ENCODE data around the gene ANOS1. TPM values are rescaled to one million over a fixed set of nuclear protein-coding genes. Genes with fewer than 3 reads are reported as not detected.
A peak's percentile ranks its signal among the peaks of the same experiment; 100 is the strongest.

Gene ANOS1
- total RNA-seq, 1 donor from 2014 or later, result 15.9 TPM

DNA sequence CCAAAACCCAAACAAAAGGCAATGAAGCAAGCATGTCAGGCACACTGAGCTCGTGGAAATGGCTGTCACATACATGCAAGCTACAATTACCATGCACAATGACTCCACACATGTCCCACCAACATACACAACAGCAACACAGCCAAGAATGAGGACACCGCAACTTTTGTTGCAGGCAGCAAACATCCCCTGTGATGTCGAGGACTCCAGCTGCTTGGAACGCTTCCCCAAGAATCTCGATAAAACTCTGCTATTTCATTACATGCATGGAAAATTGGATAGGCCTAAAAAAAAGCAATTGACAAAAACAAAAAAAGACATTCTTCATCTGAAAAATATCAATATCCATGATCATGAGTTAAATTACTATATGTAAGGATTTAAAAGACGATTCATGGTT is 11.8 kb downstream of the ANOS1 start:
- no peak for DNase-seq (ENCODE audit: low spot score)

DNA sequence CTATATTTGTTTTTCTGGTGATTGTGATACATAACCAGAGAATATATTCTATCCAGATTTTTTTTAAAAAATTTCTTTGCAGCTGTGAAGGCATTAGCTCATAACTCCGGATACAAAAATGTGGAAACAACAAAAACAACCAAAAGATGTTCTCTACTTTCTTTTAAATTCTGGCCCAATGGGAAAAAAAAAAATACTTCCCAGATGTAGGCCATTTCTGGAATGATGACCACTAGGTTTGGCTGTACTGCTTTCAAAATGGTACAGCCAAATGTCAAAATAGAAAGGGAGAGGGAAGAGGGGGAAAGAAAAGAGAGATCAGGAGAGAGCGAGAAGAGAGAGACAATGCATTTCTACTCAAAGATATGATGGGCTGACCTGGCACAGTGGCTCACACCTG is 14.6 kb downstream of the ANOS1 start:
- no peak for DNase-seq (ENCODE audit: low spot score)

DNA sequence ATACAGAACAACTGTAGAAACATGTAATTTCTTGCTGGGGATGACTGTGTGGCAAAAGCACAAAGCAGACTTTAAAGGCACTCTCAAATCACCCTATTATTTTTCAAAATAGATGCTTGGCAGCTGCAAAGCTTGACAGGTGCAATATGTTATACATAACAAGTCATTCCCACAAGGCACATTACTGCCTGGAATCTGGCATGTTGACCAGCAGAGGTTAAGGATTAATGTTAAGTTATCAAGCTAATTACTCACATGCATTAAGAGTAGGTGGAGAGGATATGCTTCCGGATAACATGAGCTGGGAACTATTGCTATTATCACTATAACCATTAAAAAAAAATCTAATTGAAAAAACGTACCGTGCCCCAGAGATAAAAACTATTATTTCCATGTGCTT is 17.8 kb downstream of the ANOS1 start:
- no peak for DNase-seq (ENCODE audit: low spot score)

DNA sequence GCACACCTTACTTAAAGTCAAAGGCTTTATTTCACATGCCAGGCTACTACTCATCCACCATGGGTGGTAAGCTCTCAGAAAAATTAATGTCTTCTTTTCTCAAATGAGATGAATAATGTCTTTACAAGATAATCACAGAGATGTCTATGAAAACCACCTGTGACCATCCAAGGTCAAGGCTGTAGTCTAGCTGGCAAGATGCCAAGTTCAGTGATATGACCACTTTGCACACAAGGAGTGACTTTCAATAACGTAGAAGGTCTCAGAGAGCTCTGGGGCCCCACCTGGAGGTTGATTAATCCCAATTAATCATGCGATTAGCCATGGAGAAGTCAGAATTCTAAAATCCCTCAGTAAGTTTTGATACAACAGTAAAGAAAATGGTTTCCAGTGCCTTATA is 20.5 kb downstream of the ANOS1 start:
- no peak for DNase-seq (ENCODE audit: low spot score)

DNA sequence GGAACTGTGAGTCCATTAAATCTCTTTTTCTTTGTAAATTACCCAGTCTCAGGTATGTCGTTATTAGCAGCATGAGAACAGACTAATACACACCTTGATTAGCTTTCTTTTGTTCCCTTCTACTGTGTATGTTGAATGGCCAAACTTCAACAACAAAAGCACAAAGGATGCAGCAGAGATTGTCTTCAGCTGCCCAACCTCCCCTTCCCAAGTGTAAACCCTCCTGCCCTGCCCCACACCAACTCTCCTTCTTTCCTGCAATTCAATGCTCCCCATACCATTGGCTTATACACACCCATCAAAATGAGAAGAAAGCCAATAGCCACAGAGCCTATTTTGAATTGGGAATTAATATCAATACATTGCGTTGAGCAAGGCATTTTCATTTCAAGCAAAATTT is 27.8 kb downstream of the ANOS1 start:
- no peak for DNase-seq (ENCODE audit: low spot score)

DNA sequence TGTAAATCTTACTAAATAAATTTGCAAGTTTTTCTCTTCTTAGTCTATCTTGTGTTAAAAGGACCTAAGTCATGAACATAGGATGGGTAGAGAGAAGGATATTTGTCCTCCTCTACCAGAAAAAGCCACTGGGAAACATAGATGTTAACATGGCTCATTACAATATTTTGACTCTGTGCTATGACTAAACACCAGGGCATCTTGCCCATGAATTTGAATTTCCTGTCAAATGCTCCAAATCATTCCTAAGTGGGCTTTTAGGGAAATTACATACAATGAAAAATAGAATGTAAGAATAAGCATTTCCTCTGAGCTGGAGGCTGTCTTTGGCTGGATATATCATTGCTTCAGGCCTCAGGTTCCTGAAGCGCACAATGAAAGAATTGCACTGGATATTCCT is 39.1 kb downstream of the ANOS1 start:
- DNase-seq (ENCODE audit: low spot score), result no peak

DNA sequence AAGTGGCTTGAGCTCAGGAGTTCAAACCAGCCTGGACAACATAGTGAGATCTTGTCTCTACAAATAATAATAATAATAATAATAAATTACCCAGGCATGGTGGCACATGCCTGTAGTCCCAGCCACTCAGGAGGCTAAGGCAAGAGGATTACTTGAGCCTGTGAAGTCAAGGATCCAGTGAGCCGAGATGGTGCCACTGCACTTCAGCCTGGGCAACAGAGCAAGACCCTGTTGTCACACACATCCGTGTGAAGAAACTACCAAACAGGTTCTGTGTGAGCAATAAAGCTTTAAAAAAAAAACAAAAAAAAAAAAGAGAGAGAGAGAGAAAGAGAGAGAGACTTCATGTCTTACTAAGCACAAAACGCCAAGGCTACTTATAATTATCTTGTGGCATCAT is 42.5 kb downstream of the ANOS1 start:
- DNase-seq (ENCODE audit: low spot score), result no peak

DNA sequence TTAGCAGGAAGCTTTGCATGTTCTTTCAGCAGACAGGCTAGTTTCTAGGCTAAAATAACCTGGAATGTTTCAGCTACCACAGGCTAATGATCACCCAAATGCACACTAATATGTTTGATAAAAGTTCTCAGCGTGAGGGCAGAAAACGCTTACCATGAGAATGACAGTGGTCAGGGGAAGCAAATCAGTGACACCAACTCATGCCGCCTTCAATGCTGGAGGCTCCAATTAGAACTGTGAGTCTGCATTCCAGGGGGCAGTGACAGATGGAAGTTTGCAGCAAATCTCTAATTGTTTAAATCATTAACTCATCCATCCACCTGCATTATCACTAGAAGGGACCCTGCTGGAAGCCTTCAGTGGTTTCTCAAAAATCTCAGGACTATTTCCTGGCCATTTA is 43.2 kb downstream of the ANOS1 start:
- DNase-seq (ENCODE audit: low spot score), result no peak

DNA sequence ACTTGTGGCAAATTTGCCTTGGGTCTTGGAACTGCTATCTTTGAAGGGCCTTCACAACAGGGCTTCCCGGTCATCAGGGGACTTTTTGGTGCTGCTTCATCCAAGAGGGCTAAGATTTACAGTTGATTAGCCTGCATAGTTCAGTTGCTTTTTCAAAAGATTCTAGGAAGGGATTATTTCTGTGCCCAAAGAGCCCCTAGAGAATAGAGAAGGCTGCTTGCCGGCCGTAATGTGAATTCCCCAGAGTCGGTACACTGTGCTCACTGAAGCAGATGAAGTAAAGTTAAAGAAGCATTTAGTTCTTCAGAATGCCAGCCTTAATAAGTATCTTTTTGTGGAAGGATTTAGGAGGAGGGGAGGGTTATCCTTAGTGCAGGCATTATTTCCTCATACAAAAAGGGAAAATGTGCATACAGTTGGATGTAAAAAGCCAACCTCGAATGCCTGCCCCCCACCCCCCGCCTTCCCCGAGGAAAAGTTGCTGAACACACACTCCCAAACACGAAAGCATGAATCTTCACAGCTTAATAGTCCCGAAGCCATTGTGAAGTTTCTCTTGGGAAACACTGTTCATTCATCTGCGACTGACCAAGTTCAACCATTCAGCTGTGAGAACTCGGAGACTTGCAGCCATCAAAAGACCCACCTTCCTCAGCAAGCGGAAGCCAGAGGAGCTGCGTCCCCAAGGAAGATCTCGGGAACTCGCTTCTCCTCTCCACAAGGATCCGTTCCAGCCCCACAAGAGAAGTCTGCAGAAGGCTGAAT is 47.6 kb downstream of the ANOS1 start:
- peak; percentile 21 for DNase-seq (ENCODE audit: low spot score)

DNA sequence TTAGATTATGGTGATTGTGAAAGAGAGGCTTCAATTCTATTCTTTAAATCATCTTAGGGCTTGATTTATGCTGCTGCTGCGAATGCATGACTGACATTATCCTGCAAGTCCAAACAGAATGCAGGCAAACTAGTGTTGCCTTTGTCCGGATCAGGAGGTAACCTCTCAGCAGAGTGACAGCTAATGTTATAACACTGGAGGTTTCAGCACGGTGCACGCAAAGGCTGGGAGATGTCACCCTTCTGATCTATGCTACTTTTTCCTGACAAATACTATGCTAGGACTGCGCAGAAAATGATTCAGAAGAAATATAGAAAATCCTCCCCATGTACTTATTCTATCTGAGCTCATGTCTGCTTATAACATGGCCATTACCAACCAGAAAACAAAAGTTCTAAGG is 48.2 kb downstream of the ANOS1 start:
- DNase-seq (ENCODE audit: low spot score), result no peak

DNA sequence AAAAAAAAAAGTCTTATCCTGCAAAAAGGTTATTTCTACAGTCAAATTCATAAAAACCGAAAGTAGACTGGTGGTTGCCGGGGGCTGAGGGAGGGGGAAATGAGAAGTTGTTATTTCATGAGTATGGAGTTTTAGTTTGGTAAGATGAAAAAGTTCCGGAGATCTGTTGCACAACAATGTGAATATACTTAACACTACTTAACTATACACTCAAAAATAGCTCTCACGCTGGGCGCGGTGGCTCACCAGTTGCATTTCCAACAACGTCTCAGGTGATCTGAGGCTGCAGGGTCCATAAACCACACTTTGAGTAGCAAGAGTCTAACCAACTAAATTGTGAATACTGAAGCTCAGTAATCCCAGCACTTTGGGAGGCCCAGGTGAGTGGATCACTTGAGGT is 52.4 kb downstream of the ANOS1 start:
- no peak for DNase-seq (ENCODE audit: low spot score)

DNA sequence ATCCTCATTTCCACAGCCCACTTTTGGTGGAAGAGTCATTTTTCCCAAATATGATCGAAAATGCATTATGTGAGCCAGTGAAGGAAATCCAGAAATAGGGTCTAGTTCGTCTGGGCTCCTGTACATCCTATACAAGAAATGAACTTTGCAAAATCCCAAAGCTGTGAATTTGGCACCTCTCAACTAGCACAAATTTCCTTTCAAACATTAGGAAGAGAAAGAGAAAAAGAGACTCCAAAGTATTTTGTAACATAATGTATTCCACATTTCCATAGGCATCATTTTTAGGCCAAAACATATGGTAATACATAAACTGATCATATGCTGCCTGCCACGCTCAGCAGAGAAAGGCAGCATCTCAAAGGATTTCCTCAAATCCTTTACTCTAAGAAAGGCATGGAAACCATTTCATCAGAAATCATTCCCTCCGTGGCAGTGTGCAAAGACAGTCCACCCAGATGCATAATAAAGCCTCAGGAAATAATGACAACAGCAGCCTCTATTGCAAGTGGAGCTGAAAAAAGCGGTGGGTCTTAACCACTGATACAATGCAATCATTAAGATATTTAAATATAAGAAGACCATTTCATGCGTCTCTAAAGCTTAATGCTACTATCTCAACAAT is 56.8 kb downstream of the ANOS1 start:
- peak; percentile 65 for DNase-seq (ENCODE audit: low spot score)

DNA sequence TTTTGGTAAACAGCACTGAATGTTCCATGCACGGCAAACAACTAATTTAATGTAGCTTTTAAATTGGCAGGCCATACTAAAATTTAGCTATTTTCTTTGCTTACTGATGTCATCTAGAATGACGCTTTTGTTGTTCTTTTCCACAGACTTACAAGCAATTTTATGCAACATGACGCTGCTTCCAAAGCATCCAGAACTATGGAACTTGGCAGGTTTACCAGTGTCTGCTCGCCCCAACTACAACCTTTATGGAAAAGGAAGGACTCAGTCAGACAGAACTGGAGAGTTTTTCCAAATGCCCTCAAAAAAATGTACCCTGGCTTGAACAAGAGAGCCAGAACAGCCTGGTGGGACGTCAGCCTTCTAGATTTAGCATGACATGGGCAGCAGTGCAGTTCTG is 58.7 kb downstream of the ANOS1 start:
- peak; percentile 71 for DNase-seq (ENCODE audit: low spot score)

DNA sequence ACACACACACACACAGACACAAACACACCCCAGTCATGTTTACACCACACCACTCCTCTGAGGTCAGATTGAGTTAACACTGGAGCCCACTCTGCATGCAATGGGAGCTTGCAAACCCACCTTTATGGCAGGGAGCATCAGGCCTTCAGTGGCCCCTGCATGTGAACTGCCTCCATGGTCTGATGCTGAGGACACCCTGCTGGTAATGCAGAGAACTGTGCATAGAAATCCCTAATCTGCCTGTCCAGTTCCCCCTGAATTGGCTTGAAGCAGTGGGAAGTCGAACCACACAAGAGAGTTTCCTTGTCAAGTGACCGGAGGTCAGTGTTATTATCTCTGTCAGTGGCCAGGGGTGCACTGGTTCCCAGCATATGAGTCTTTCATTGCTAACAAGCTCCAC is 59.8 kb downstream of the ANOS1 start:
- no peak for DNase-seq (ENCODE audit: low spot score)

DNA sequence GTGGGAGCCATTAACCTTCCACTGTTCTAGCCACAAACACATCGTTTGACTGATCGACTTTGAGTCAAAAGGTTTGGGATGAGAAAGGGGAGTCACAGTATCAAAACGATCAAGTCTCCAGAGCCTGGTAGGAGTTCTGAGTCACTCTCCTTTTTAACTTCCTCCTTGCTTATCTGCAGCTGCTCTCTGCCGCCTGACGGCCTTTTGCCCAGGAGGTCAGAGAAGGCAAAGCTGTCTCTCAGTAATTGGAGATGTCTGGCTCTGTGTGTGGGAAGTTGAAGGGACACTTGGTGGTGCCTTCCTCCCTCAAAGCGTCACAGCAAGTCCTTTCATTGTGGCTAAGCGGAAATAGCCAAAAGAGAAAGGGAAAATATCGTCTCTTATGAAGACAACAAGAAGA is 63.1 kb downstream of the ANOS1 start:
- no peak for DNase-seq (ENCODE audit: low spot score)

DNA sequence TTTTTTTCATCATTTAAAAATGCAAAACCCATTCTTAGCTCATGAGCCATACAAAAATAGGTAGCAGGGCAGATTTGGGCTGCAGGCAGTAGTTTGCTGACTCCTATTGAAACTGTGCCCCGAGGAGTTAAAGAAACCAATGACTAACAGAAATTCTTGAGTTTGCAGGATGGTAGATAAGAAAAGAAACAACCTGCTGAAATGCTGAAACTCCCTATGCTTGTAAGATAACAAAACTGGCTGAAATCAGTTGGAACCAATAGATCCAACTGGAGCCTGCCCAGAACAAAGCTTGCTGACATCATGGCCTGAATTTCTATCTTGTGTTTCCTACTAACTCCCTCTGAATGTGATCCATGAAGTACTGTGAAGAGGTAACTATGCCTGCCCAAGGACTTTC is 68.6 kb downstream of the ANOS1 start:
- DNase-seq (ENCODE audit: low spot score), result peak; percentile 46

DNA sequence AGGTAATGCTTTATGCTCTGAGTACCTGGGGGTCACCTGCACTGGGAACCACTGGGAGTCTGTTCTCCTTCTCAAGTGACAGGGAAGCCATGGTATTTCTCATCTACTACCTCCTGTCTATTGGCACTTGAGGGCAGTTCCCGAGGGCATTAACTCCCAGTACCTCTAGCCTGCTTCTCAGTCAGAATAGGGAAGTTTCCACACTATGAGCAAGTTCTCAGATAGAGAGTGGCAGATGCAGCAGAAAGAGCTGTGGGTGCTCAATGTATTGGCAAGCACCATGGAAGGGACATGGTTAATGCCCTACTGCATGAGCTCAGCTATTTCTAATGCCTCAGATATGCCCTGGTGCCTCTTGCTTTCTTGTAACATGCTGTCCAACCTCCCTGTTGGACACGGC is 74.1 kb downstream of the ANOS1 start:
- no peak for DNase-seq (ENCODE audit: low spot score)

DNA sequence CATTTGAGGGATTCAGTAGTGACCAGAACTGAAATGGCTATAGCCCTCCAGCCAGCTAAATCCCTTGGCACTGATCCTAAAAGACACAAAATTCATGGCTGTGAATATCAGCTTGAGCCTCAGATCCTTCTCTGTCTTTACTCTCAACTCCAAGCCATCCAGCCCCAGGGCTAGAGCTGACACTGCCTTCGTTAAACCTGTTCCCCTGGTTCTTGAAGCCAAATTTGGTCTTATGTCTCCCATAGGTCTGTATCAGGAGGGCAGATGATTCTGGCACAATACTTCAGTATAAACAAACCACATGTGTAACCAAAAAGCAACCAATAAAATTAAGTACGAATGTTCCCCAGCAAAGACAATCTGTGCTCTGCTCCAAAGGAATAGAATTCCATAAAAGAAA is 78.0 kb downstream of the ANOS1 start:
- peak; percentile 34 for DNase-seq (ENCODE audit: low spot score)

DNA sequence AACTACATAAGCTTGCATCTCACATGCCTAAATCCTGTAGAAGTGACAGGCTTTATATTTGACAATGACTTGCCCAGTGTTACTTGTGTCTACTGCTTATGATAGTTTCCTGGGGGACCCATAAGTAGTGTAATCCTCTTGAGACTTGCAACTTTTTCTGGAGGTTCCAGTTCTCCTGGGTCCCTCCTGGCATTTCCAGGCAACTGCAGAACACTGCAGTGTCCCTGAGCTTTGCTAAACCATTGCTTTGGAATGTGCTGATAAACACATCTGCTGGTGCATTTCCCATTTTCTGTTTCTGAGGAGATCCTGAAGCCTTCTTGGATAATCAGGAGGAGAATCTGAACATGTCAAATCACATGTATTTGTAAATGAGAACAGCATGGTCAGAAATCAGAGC is 82.0 kb downstream of the ANOS1 start:
- no peak for DNase-seq (ENCODE audit: low spot score)

DNA sequence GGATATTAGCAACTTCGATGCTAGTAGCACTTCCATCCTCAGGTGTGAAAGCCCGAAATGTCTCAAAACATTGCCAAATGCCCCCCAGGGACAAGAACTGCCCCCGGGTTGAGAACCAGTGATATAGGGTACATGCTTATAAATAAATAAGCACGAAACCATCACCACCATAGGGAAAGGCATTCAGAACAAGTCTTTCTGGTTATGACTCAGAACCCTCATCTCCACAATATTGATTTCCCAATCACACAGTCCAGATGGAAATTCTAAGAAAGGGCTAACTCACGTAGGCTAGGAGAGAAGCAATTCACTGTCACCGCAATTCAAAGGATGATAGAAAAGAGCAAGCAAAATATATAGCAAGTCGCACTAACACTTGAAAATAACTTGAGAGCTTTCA is 84.8 kb downstream of the ANOS1 start:
- no peak for DNase-seq (ENCODE audit: low spot score)

DNA sequence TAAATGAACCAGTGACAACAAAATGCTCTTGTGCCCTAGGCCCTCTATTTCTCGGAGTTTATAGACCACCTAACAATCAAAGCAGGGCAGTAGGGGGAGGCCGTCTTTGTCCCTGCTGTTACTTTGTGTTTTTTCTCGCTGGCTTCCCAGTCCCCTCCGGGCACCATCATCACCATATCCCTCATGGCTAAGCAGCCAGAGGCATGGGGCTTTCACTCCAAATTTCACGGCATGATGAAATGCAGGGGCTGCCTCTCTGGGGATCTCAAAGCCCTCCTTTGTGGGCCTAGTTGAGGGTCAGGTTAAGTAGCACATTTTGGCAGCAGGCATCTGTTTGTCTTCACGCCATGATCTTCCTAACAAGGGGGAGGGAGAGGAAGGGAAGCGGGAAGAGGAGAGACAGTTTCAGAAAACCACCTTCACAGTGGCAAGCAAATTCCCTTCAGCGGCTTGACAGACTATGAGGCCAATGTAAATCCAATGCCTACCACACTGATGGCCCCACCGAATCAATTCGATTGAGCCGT is 91.9 kb downstream of the ANOS1 start:
- DNase-seq (ENCODE audit: low spot score), result no peak

DNA sequence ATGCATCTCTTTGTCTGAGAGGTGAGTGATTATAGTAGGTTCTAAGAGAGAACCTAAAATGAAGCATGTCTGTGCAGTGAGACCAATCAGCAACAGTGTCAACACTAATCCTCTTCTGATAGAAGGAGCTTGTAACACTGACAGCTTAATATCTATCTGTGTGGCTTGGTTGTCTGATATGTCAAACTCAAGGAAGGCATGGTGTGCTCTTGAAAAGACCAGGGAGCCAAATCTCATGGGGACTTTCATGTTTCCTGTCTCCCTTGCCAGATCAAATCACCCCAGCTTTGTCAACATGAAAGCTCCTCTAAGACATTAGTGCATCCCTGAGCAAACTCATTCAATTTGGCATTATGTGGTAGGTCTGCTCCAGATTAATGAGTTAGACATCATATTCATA is 95.4 kb downstream of the ANOS1 start:
- DNase-seq (ENCODE audit: low spot score), result no peak

DNA sequence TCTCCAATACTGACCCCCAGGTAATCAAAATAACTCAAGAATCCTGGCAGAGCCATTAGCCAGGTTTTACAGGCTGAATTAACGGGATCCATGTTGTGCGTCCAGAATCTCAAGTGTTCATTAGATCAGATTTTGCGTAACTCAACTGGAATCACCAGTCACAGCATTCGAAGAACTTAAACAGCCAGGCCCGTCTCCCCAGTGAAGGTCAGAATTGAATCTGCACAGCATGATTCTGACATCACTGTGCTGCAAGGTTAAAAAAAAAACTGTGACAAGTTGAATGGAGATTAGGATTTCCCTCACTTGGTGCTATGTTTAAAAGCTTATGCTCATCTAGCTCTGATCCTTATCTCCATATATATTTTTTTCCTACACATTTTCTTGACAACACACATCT is 96.1 kb downstream of the ANOS1 start:
- DNase-seq (ENCODE audit: low spot score), result no peak

All from umbilical cord (tissue), 2 donors.